HS-27A (cell line): ENCODE data around the gene SEMA3E.
A peak's percentile ranks its signal among the peaks of the same experiment; 100 is the strongest.
"Not testable (repeated sequence)": the region's sequence is repeated elsewhere in the genome, so short reads cannot be mapped to it uniquely, and the experiment has no call there.

Experiments
- DNase-seq: peaks from one replicate; pipeline ENCODE4 v3.0.0-alpha.2; 2012; ENCODE audit warnings: low read depth, missing footprints

Gene SEMA3E

DNA sequence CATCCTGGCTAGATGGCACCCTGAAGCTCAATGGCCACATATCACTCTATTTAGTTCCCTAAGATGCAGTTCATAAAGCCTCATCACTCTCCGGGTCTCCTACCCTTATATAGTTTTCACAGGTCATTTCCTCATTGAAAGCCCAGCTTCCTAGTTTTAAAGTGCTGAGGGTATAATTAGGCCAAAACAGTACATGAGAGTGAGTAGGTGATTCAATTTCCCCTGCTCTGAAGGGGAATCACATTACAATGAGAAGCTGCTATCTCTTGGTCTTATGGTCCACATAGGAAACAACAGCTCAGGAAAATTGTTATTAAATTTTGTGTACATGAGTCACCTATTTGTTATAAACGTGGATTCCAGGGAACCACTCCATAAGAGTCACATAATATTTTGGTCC lies 162.0 kb downstream of the SEMA3E start:
- no peak for DNase-seq

GRCh38 chr7:83486536-83486935 lies 162.4 kb downstream of the SEMA3E start:
- no peak for DNase-seq

DNA sequence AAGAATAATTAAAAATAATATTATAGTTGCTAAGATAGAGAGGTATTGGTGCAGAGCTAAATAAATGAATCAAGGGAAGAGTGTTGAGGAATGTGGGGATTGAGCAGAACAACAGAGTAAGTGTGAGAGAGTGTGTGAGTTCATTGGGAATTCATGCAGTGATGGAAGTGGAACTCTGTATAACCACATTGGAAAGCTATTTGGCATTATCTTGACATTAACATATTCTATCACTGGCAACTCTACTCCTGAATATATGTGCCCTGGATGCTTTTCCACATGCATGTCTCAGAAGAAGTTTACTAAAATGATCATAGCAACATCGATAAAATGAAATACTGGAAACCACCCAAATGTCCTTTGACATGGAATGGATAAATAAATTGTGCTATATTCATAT lies 164.1 kb downstream of the SEMA3E start:
- DNase-seq: no peak

GRCh38 chr7:83484266-83484665 lies 164.7 kb downstream of the SEMA3E start:
- DNase-seq: no peak

GRCh38 chr7:83478616-83479015 lies 170.3 kb downstream of the SEMA3E start:
- no peak for DNase-seq

DNA sequence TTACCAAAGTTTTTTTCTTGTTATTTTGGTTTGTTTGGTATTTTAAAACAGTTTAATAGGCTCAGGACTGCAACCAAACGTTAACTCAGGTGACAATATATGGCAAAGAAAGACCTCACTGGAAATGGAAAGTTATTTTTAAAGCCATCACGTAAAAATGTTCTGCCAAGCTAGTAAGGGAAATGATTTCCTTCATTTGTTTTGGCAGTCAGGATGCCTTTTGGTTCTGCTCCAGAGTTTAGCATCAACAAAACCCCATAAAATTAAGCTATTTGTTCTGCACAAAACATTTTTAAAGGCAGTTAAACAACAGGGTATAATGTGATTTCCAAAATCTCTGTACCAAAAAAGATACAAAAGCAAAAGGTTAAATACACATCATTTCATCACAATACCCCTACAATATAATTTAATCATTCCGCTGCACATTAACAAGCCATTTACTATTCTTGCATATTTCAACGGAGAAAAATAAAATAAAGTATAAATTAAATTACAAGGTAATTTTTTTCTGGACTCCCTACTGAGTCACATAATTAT lies 172.4 kb downstream of the SEMA3E start:
- no peak for DNase-seq

GRCh38 chr7:83475420-83475819 lies 173.5 kb downstream of the SEMA3E start:
- DNase-seq: no peak

- DNase-seq: no peak
Observed at GRCh38 chr7:83472376-83472775, 176.6 kb downstream of the SEMA3E start.

GRCh38 chr7:83469491-83469890 lies 179.4 kb downstream of the SEMA3E start:
- DNase-seq: no peak

GRCh38 chr7:83469076-83469475 lies 179.9 kb downstream of the SEMA3E start:
- DNase-seq: no peak

GRCh38 chr7:83468251-83468739 lies 180.6 kb downstream of the SEMA3E start:
- peak; percentile 93 for DNase-seq

- no peak for DNase-seq
Observed at GRCh38 chr7:83467493-83467892, 181.4 kb downstream of the SEMA3E start.

GRCh38 chr7:83466956-83467355 lies 182.0 kb downstream of the SEMA3E start:
- DNase-seq: no peak

- no peak for DNase-seq
Observed at GRCh38 chr7:83466187-83466923, 182.6 kb downstream of the SEMA3E start.

DNA sequence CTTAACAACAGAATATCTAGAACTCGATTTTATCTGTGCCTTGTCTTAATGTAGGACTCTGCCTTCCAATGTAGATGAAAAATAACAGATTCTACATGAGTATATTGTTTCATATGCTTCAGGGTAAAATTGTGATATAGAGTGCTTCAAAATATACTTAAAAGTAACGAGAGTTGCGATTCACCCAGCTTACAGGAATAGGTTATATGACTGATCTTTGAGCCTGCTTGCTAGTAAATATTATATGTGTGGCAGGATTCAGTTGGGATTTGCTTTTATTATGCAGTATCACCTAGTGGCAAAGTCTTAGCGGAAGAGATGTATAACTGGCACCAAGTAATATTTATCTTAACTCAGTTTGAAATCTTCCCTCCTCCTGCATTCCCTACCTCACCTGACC lies 183.3 kb downstream of the SEMA3E start:
- no peak for DNase-seq

DNA sequence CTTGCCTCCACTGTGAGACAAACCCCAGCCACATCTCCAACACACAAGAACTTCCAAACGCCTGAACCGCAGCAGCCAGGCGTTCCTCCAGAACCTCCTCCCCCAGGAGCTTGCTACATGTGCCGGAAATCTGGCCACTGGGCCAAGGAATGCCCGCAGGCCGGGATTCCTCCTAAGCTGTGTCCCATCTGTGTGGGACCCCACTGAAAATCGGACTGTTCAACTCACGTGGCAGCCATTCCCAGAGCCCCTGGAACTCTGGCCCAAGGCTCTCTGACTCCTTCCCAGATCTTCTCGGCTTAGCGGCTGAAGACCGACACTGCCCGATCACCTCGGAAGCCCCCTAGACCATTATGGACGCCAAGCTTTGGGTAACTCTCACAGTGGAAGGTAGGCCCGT lies 187.1 kb downstream of the SEMA3E start:
- not testable (repeated sequence) for DNase-seq

GRCh38 chr7:83459930-83460653 lies 188.8 kb downstream of the SEMA3E start:
- not testable (repeated sequence) for DNase-seq

DNA sequence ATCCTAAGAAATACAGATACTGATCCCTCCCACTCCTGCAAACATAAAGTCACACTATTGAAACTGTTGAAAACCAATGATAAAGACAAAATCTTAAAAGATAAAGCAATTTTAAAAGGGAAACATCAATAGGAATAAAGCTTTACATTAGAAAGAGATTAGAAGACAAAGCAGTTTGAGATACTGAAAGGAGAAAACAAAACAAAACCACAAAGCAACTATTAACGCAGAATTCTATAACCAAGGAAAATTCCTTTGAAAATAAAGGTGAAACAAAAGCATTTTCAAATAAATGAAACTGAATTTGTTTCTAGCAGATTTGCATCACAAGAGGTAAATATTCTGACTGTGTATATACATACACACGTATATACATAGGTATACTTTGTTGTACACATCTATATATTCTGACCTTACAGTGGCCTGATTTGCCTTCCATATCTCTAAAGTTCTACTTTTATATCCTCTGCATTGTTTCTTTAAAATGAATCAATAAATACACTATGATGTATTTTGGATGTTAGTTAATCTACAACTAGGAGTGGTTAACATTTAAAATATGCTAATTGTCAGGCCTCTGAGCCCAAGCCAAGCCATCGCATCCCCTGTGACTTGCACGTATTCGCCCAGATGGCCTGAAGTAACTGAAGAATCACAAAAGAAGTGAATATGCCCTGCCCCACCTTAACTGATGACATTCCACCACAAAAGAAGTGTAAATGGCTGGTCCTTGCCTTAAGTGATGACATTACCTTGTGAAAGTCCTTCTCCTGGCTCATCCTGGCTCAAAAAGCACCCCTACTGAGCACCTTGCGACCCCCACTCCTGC lies 189.6 kb downstream of the SEMA3E start:
- not testable (repeated sequence) for DNase-seq

GRCh38 chr7:83457022-83457892 lies 191.7 kb downstream of the SEMA3E start:
- DNase-seq: no peak

DNA sequence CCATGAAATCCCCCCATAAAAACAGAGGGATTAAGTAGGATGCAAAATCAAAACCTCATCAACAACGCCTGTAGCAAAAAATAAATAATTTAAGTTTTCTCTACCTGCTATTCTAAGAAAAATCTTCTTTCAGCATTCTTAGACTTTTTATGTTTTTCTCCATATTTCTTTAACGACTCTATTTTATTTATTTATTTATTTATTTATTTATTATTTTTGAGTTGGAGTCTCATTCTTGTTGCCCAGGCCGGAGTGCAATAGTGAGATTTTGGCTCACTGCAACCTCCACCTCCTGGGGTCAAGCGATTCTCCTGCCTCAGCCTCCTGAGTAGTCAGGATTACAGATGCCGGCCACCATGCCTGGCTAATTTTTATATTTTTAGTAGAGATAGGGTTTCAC lies 192.5 kb downstream of the SEMA3E start:
- no peak for DNase-seq

GRCh38 chr7:83455612-83456011 lies 193.3 kb downstream of the SEMA3E start:
- no peak for DNase-seq
